Activated CD4-positive, alpha-beta T cell treated with anti-CD3 and anti-CD28 coated beads, Interleukin-2, amount 50 U/mL, for 24 hours (primary cell): ENCODE data around the gene CXCL17.
"Not testable (repeated sequence)": the region's sequence is repeated elsewhere in the genome, so short reads cannot be mapped to it uniquely, and the experiment has no call there.

Experiments
- DNase-seq, 2 donors: peaks; one replicate each; pipeline ENCODE4 v3.0.0-alpha.2; 2020; ENCODE audit warnings: low read depth in 1 of 2, low spot score in 1 of 2

The CXCL17 gene

GRCh38 chr19:42442833-42443232, at the start of gene CXCL17:
Gene CXCL17, minus strand, starts transcription at chr19:42442946. Its CDS starts 114 bp downstream, at chr19:42442832.
- DNase-seq, result no peak

GRCh38 chr19:42488783-42489521, 46.2 kb upstream of the CXCL17 start:
- DNase-seq, result no peak

- DNase-seq, result no peak
Observed at GRCh38 chr19:42487798-42488178, 45.0 kb upstream of the CXCL17 start.

GRCh38 chr19:42487032-42487797, 44.5 kb upstream of the CXCL17 start:
- DNase-seq, result no peak

- DNase-seq, result not testable (repeated sequence)
Observed at GRCh38 chr19:42485036-42485435, 42.3 kb upstream of the CXCL17 start.

GRCh38 chr19:42480335-42481095, 37.8 kb upstream of the CXCL17 start:
- no peak for DNase-seq

GRCh38 chr19:42479736-42480135, 37.0 kb upstream of the CXCL17 start:
- no peak for DNase-seq

- no peak for DNase-seq
Observed at GRCh38 chr19:42478765-42479311, 36.1 kb upstream of the CXCL17 start.

GRCh38 chr19:42477933-42478332, 35.2 kb upstream of the CXCL17 start:
- no peak for DNase-seq

- DNase-seq, result no peak
Observed at GRCh38 chr19:42477117-42477516, 34.4 kb upstream of the CXCL17 start.

- no peak for DNase-seq
Observed at GRCh38 chr19:42475366-42475765, 32.6 kb upstream of the CXCL17 start.

- DNase-seq, result no peak
Observed at GRCh38 chr19:42474743-42475142, 32.0 kb upstream of the CXCL17 start.

- DNase-seq, result no peak
Observed at GRCh38 chr19:42473686-42474085, 30.9 kb upstream of the CXCL17 start.

GRCh38 chr19:42472402-42473147, 29.8 kb upstream of the CXCL17 start:
- no peak for DNase-seq

- DNase-seq, result no peak
Observed at GRCh38 chr19:42471554-42472249, 29.0 kb upstream of the CXCL17 start.

GRCh38 chr19:42469311-42470235, 26.8 kb upstream of the CXCL17 start:
- no peak for DNase-seq

- no peak for DNase-seq
Observed at GRCh38 chr19:42468273-42468796, 25.6 kb upstream of the CXCL17 start.

GRCh38 chr19:42467183-42467760, 24.5 kb upstream of the CXCL17 start:
- no peak for DNase-seq
